Heart left ventricle (tissue), 16 donors: Measurements from ENCODE around the gene GBP3. TPM values are rescaled to one million over a fixed set of nuclear protein-coding genes. Genes with fewer than 3 reads are reported as not detected.
"Not testable (repeated sequence)": the region's sequence is repeated elsewhere in the genome, so short reads cannot be mapped to it uniquely, and the experiment has no call there.

ENCODE experiments used
- ATAC-seq, 4 donors: fragments of 200-7000 bp; cut with Tn5 transposase; one replicate each; pipeline ENCODE4 v1.9.1; 2020 to 2022; ENCODE audit warnings: moderate library complexity in 4 of 4, mild to moderate bottlenecking in 3 of 4, moderate number of reproducible peaks in 1 of 4
- DNase-seq, 5 donors: peaks; one replicate each; pipeline ENCODE4 v3.0.0-alpha.2; 2020
- H3K27ac ChIP-seq, 12 donors: fragments of 200-600 bp; sonication (generic) in 4 of 12; one replicate each; pipeline versions ENCODE4 v1.5.0 to v1.8.0; 2016 to 2022; ENCODE audit warnings: mild to moderate bottlenecking in 2 of 12
- H3K27me3 ChIP-seq, 9 donors: fragments of 200-600 bp; sonication (generic) in 2 of 9; one replicate each; pipeline versions ENCODE4 v1.5.1 to v1.8.0; 2016 to 2022; ENCODE audit warnings: mild to moderate bottlenecking in 3 of 9
- H3K36me3 ChIP-seq, 9 donors: fragments of 200-600 bp; sonication (generic) in 2 of 9; one replicate each; pipeline versions ENCODE4 v1.5.0 to v1.8.0; 2018 to 2022; ENCODE audit warnings: mild to moderate bottlenecking in 2 of 9
- H3K4me1 ChIP-seq, 12 donors: fragments of 200-600 bp; sonication (generic) in 4 of 12; one replicate each; pipeline versions ENCODE4 v1.5.0 to v1.8.0; 2016 to 2022; ENCODE audit warnings: mild to moderate bottlenecking in 3 of 12
- H3K4me3 ChIP-seq, 12 donors: fragments of 200-600 bp; sonication (generic) in 4 of 12; one replicate each; pipeline versions ENCODE4 v1.5.0 to v1.8.0; 2017 to 2022; ENCODE audit warnings: mild to moderate bottlenecking in 9 of 12, moderate library complexity in 4 of 12
- H3K9me3 ChIP-seq, 12 donors: fragments of 200-600 bp; sonication (generic) in 4 of 12; one replicate each; pipeline versions ENCODE4 v1.5.0 to v1.8.0; 2016 to 2022; ENCODE audit warnings: mild to moderate bottlenecking in 1 of 12
- POLR2A ChIP-seq, 2 donors: fragments of 450-650 bp; IDR thresholded peaks; one replicate each; pipeline ENCODE4 v1.6.1; 2017; ENCODE audit warnings: antibody characterized with exemption in 2 of 2, mild to moderate bottlenecking in 2 of 2, moderate library complexity in 2 of 2
- WGBS, 4 donors: extraction: QIAGEN DNeasy Blood & Tissue Kit in 2 of 4; methylation state at CpG; one replicate each; pipeline versions ENCODE4 v1.1.5 to v1.1.7; 2013 to 2018; 5-methylcytosine and 5-hydroxymethylcytosine counted together
- intact Hi-C, 10 donors: fragments of 100-400 bp; cut with DNase I; formaldehyde crosslinking; loops; one replicate each; pipeline versions ENCODE4 v1.11.1 to v1.14.2; 2022
- polyA plus RNA-seq, 2 donors: library from polyadenylated mRNA; stranded (reverse); fragments of 200-250 nt; gene quantifications; one replicate each; pipeline ENCODE4 v1.2.3, GENCODE V29; 2013
- total RNA-seq, 9 donors: library from RNA; depleted of rRNA in 2 of 9; stranded (reverse); fragments of >200 nt in 2 of 9; fragmentation: NEBNext Ultra II Directional in 3 of 9; extraction: Animal tissue kit (Norgen Biotek cat#: 25700) in 3 of 9; gene quantifications; one replicate each; pipeline versions ENCODE4 v1.1.0 to v1.2.4, GENCODE V29; 2016 to 2023
- TF ChIP-seq, protein P1 (sequence below), 12 donors: fragments of 200-600 bp; sonication (generic) in 4 of 12; IDR thresholded peaks; one replicate each; pipeline versions ENCODE4 v1.5.0 to v1.8.0; 2018 to 2022; ENCODE audit warnings: antibody characterized with exemption in 12 of 12, mild to moderate bottlenecking in 5 of 12
- donor health status: ischemic (EF 13 %, LVEDD 7.1; RV severe dilation, severe dysfunction).
- donor health status: healthy with polysubstance abuse.
- donor health status: DM: no; HTN: yes; CAD: no.
- donor health status: DM: no; HTN: no; CAD: no.
- donor health status: ischemic (EF 25% LVEDD 6.9; RV normal size, moderate dysfunction).
- donor health status: ischemic (EF 25% LVEDD 5.7; RV mildly dilated, moderate dysfunction).
- donor health status: healthy.
- donor health status: DM: yes; HTN: yes; CAD: no.
- donor health status: ischemic (EF 35%, LVEDD 5.7; RV mildly dilated, moderate dysfunction).
- donor health status: nonischemic (EF 11% LVEDD 7.7; RV severe dilation, severe dysfunction).
- donor health status: DM: yes; HTN: yes; CAD: no.
- donor health status: PGD.
- donor health status: ischemic (EF 29% LVEDD 5.4; RV normal size, mild dysfunction).
- donor health status: nonischemic (EF 23%, LVEDD 6.1; RV moderate dilation, normal function).

The GBP3 gene
- total and polyA plus RNA-seq, 11 donors, result 1.2 to 30.1 (median 5.3) TPM

DNA sequence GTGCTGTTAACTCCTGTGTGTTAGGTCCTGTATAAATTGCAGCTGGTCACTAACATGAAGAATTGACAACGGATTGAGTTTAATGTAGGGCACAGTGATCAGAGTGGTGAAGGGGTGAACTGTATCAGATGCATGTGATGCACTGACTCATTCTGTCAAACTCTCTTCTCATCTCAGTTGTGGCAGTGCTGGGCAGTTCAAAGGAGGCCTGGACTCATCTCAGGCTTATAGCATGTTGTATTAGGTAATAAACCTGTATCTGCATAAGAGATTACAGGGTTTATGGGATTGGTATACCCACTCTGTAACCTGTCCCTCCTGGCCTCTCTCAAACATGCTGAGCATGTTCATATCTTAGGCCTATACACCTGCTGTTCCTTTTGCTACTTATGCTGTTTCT is 12.4 kb upstream of the GBP3 start:
- Histone ChIP-seq H3K4me3 (no peak overlapping the region), H3K9me3 (no peaks in the 10 kb centered on the region), H3K36me3 (no peaks in the 10 kb centered on the region), H3K4me1 (no peaks in the 10 kb centered on the region), H3K27me3 (no peaks in the 10 kb centered on the region), H3K27ac (no peak overlapping the region)
- ATAC-seq, result no peak
- intact Hi-C loops, result no loop called here
- no peak for DNase-seq
- TF ChIP-seq POLR2A (IDR thresholded peaks at IDR 0.05), result no peak
- TF ChIP-seq, protein P1, sequence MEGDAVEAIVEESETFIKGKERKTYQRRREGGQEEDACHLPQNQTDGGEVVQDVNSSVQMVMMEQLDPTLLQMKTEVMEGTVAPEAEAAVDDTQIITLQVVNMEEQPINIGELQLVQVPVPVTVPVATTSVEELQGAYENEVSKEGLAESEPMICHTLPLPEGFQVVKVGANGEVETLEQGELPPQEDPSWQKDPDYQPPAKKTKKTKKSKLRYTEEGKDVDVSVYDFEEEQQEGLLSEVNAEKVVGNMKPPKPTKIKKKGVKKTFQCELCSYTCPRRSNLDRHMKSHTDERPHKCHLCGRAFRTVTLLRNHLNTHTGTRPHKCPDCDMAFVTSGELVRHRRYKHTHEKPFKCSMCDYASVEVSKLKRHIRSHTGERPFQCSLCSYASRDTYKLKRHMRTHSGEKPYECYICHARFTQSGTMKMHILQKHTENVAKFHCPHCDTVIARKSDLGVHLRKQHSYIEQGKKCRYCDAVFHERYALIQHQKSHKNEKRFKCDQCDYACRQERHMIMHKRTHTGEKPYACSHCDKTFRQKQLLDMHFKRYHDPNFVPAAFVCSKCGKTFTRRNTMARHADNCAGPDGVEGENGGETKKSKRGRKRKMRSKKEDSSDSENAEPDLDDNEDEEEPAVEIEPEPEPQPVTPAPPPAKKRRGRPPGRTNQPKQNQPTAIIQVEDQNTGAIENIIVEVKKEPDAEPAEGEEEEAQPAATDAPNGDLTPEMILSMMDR (IDR thresholded peaks at IDR 0.05), result no peak
- whole genome bisulfite sequencing, 4 donors, result 81 to 97% (median 89%) methylated on average over 1 of the region's 1 CpG

DNA sequence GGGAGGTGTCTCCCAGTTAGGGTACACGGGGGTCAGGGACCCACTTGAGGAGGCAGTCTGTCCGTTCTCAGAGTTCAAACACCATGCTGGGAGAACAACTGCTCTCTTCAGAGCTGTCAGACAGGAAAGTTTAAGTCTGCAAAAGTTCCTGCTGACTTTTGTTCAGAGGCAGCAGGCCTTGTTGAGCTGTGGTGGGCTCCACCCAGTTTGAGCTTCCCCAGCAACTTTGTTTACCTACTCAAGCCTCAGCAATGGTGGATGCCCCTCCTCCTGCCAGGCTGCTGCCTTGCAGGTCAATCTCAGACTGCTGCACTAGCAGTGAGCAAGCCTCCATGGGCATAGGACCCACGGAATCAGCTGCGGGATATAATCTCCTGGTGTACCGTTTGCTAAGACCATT is 11.3 kb upstream of the GBP3 start:
- H3K27ac ChIP-seq, H3K9me3 ChIP-seq, H3K4me1 ChIP-seq, H3K27me3 ChIP-seq, intact Hi-C loops, ATAC-seq, DNase-seq, H3K4me3 ChIP-seq, H3K36me3 ChIP-seq: not testable (repeated sequence)
- 84 to 92% (median 90%) methylated on average over 4 to 5 of the region's 5 CpGs for WGBS, 4 donors

DNA sequence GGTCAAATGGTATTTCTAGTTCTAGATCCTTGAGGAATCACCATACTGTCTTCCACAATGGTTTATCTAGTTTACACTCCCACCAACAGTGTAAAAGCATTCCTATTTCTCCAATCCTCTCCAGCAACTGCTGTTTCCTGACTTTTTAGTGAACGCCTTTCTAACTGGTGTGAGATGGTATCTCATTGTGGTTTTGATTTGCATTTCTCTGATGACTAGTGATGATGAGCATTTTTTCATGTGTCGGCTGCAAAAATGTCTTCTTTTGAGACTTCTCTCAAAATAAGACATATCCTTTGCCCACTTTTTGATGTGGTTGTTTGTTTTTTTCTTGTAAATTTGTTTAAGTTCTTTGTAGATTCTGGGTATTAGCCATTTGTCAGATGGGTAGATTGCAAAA is 6.4 kb upstream of the GBP3 start:
- H3K9me3 ChIP-seq, H3K36me3 ChIP-seq, DNase-seq, H3K27me3 ChIP-seq, ATAC-seq, intact Hi-C loops, H3K27ac ChIP-seq, H3K4me3 ChIP-seq, H3K4me1 ChIP-seq: not testable (repeated sequence)
- 85 to 94% (median 90%) methylated on average over 2 of the region's 2 CpGs for WGBS, 4 donors

DNA sequence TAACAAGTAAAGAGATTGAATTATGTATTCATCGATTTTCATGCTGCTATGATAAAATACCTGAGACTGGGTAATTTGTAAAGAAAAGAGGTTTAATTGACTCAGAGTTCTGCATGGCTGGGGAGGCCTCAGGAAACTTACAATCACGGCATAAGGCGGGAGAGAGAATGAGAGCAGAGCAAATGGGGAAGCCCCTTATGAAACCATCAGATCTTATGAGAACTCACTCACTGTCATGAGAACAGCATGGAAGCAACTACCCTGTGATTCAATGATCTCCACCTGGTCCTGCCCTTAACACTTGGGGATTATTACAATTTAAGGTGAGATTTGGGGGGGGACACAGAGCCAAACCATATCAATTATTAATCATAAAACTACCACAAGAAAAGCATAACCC is 3.3 kb upstream of the GBP3 start:
- Histone ChIP-seq H3K9me3 (peaks cover 0 to 10% (median 2%) of the 10 kb centered on the region in 12 donors), H3K4me3 (no peak overlapping the region), H3K36me3 (no peaks in the 10 kb centered on the region), H3K4me1 (peaks cover 0 to 16% (median 6%) of the 10 kb centered on the region in 12 donors), H3K27me3 (no peaks in the 10 kb centered on the region), H3K27ac (no peak overlapping the region)
- intact Hi-C loops, result no loop called here
- no peak for TF ChIP-seq POLR2A (IDR thresholded peaks at IDR 0.05)
- TF ChIP-seq, protein P1 (IDR thresholded peaks at IDR 0.05), result no peak
- ATAC-seq, result no peak
- 87 to 92% (median 90%) methylated on average over 3 of the region's 3 CpGs for WGBS, 4 donors
- DNase-seq, result no peak

DNA sequence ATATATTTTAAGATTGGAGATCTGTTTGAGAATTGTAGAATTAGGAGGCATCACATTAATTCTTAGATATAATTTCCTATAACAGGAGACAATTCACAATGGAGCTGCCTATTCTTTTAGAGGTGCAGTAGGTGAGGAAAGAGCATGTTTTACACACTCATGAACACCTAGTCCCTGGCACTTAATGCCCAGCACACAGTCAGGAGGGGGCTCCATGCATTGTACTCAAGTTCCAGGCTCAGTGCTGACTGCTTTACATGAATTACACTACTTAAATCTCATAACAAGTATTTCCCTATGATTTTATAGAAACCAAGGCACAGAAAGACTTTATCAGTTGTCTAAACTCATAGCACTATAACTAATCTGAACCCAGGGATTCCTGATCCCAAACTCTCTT is 360 bp upstream of the GBP3 start:
- DNase-seq (no peak), ATAC-seq (no peak)
- H3K27me3 ChIP-seq, result no peaks in the 10 kb centered on the region
- H3K36me3 ChIP-seq, result peaks cover 0 to 26% (median 11%) of the 10 kb centered on the region in 9 donors
- TF ChIP-seq, protein P1 (IDR thresholded peaks at IDR 0.05), result no peak
- no peak for TF ChIP-seq POLR2A (IDR thresholded peaks at IDR 0.05)
- intact Hi-C loops, result loop anchor here in 2 of 10 donors (5.0 kb wide), 1 partner anchor 44 kb away; the partner anchor contains the start of gene GBP1 (in 2 of the 2)
- peaks cover 0 to 39% (median 6%) of the 10 kb centered on the region in 12 donors for H3K4me1 ChIP-seq
- peak overlapping the region; percentile 65 to 94 (median 79) for H3K27ac ChIP-seq
- H3K4me3 ChIP-seq, result peak overlapping the region in 10 of 12 donors; percentile 48 to 85 (median 61)
- H3K9me3 ChIP-seq, result peaks cover 0 to 10% (median 0%) of the 10 kb centered on the region in 12 donors

DNA sequence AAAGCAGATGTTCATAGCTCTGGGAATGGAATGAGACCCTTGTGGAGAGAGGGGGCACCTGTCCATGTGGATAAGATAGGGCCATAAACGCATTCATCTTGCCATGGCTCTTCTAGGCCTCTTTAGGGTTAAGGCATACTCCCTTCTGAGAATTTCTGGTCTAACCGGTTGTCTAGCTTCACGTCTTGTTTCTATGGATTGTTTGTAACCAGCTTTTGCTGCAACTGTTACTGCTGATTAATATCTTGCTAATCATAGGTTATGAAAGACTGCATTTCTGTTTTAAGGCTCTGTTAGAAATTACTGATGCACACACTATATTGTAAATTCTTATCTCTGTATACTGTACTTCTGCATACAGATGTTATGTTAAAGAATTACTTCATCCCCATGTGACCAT is 4.3 kb downstream of the GBP3 start:
- peaks cover 0 to 53% (median 5%) of the 10 kb centered on the region in 12 donors for H3K4me1 ChIP-seq
- H3K27me3 ChIP-seq, intact Hi-C loops, DNase-seq, ATAC-seq, H3K27ac ChIP-seq, H3K9me3 ChIP-seq, H3K4me3 ChIP-seq: not testable (repeated sequence)
- 66 to 73% (median 71%) methylated on average over 3 of the region's 3 CpGs for WGBS, 4 donors
- H3K36me3 ChIP-seq, result peaks cover 0 to 68% (median 45%) of the 10 kb centered on the region in 9 donors
